ENCODE data around the gene HDGF. TPM values are rescaled to one million over a fixed set of nuclear protein-coding genes. Genes with fewer than 3 reads are reported as not detected.

The HDGF gene
- total and polyA plus RNA-seq, 9 of the 15 experiments (the other 6 are each of a cell fraction or from before 2014, with no cell fraction given) = 38.8 to 601 (median 400) TPM

DNA sequence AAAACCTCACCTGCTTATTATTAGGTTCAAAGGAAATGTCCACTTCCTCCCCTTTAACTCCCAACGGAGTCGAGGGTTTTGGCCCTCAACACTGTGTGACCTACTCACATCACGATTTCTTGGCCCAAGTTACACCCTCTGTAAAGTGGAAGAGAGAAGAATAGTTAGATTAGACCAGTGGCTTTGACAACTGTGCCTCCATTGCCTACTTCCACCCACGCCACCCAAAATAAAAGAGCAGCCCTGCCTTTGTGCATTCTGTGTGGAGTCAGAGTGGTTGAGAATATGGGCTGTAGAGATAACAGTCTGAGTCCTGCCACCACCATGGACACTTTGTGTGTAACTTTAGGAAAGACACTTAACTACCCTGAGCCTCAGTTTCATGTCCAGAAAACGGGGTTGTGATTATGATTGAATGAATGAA is 4.1 kb upstream of the HDGF start (continued):
- TF ChIP-seq FOXP4 (CRISPR knock-in tag; IDR thresholded peaks at IDR 0.05; ENCODE audit: borderline replicate concordance) = no peak
- 0 out of 2 replicates have a peak, but pooled peaks have one; percentile 66 for TF ChIP-seq HDAC8 (tag; IDR thresholded peaks at IDR 0.05)
- no peak for TF ChIP-seq GABPB2 (CRISPR knock-in tag; conservative IDR thresholded peaks at IDR 0.05)
- TF ChIP-seq DACH1 (IDR thresholded peaks at IDR 0.05; ENCODE audit: partially characterized antibody) = no peak
- peak; percentile 95 for TF ChIP-seq ZNF583 (CRISPR knock-in tag; IDR thresholded peaks at IDR 0.05)
- TF ChIP-seq ZNF175 (CRISPR knock-in tag; IDR thresholded peaks at IDR 0.05; ENCODE audit: low read depth) = peak; percentile 87; the same call in 1 of the 2 replicates
- peak; percentile 45; the same call in 1 of the 2 replicates for TF ChIP-seq ZNF707 (CRISPR knock-in tag; conservative IDR thresholded peaks at IDR 0.05)
- peak; percentile 85 for TF ChIP-seq BACH1 (tag; IDR thresholded peaks at IDR 0.05)
- TF ChIP-seq, protein P1, sequence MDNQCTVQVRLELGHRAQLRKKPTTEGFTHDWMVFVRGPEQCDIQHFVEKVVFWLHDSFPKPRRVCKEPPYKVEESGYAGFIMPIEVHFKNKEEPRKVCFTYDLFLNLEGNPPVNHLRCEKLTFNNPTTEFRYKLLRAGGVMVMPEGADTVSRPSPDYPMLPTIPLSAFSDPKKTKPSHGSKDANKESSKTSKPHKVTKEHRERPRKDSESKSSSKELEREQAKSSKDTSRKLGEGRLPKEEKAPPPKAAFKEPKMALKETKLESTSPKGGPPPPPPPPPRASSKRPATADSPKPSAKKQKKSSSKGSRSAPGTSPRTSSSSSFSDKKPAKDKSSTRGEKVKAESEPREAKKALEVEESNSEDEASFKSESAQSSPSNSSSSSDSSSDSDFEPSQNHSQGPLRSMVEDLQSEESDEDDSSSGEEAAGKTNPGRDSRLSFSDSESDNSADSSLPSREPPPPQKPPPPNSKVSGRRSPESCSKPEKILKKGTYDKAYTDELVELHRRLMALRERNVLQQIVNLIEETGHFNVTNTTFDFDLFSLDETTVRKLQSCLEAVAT (IDR thresholded peaks at IDR 0.05) = no peak
- TF ChIP-seq NR2C1 (IDR thresholded peaks at IDR 0.05) = no peak
- peak; percentile 89 for TF ChIP-seq NR2C1 (tag; IDR thresholded peaks at IDR 0.05)
- TF ChIP-seq NCOR1 (IDR thresholded peaks at IDR 0.05) = 0 out of 2 replicates have a peak, but pooled peaks have one; percentile 25
- no peak for TF ChIP-seq EZH2 (IDR thresholded peaks at IDR 0.05; ENCODE audit: borderline replicate concordance, low read depth, low read length)
- no peak for TF ChIP-seq POLR3G (IDR thresholded peaks at IDR 0.05; ENCODE audit: extremely low read depth, insufficient read length, insufficient replicate concordance)
- peak; percentile 58 for TF ChIP-seq TEAD4 (IDR thresholded peaks at IDR 0.05; ENCODE audit: low read length)
- no peak for TF ChIP-seq TEAD4 (CRISPR knock-in tag; IDR thresholded peaks at IDR 0.05; ENCODE audit: borderline replicate concordance)
- peak; percentile 65; the same call in 1 of the 2 replicates for TF ChIP-seq HINFP (tag; conservative IDR thresholded peaks at IDR 0.05; ENCODE audit: low read depth)
- TF ChIP-seq ASH1L (IDR thresholded peaks at IDR 0.05; ENCODE audit: borderline replicate concordance, low read depth, partially characterized antibody) = no peak
- TF ChIP-seq CHCHD3 (CRISPR knock-in tag; IDR thresholded peaks at IDR 0.05) = no peak
- TF ChIP-seq ZNF766 (CRISPR knock-in tag; conservative IDR thresholded peaks at IDR 0.05) = peak; percentile 87
- TF ChIP-seq TCF3 (CRISPR knock-in tag; IDR thresholded peaks at IDR 0.05) = peak; percentile 66
- peak; percentile 40; the same call in 1 of the 2 replicates for TF ChIP-seq NFE2L1 (tag; IDR thresholded peaks at IDR 0.05; ENCODE audit: borderline replicate concordance, low read depth)
- TF ChIP-seq ZNF277 (CRISPR knock-in tag; IDR thresholded peaks at IDR 0.05; ENCODE audit: borderline replicate concordance) = no peak

All from K562 (cell line).